KMS-11 (cell line): ENCODE measurements around the gene ASIC3.
"Not testable (repeated sequence)": the region's sequence is repeated elsewhere in the genome, so short reads cannot be mapped to it uniquely, and the experiment has no call there.

Experiments
- H2AFZ ChIP-seq: fragments of 200-600 bp; sonication (generic); 2 replicates; pipeline ENCODE4 v1.6.1; 2016; ENCODE audit warnings: antibody characterized with exemption, mixed run types, low read depth
- H3K27ac ChIP-seq: fragments of 200-600 bp; sonication (generic); 2 replicates; pipeline ENCODE4 v1.6.1; 2016; ENCODE audit warnings: mild to moderate bottlenecking, mixed run types
- H3K27me3 ChIP-seq: fragments of 200-600 bp; sonication (generic); 2 replicates; pipeline ENCODE4 v1.6.1; 2017; ENCODE audit warnings: mild to moderate bottlenecking, low read depth, mixed run types, moderate library complexity; ENCODE audit not compliant: insufficient read depth
- H3K36me3 ChIP-seq: fragments of 200-600 bp; sonication (generic); 2 replicates; pipeline ENCODE4 v1.6.1; 2017; ENCODE audit warnings: mild to moderate bottlenecking, mixed run types; ENCODE audit not compliant: insufficient read depth
- H3K4me1 ChIP-seq: fragments of 200-600 bp; sonication (generic); 2 replicates; pipeline ENCODE4 v1.6.1; 2016; ENCODE audit warnings: mild to moderate bottlenecking, low read depth, mixed run types; ENCODE audit not compliant: poor library complexity, severe bottlenecking
- H3K4me2 ChIP-seq: fragments of 200-600 bp; sonication (generic); 2 replicates; pipeline ENCODE4 v1.7.0; 2016; ENCODE audit warnings: mild to moderate bottlenecking, mixed run types
- H3K4me3 ChIP-seq: fragments of 200-600 bp; sonication (generic); IDR thresholded peaks from 2 replicates; pipeline ENCODE4 v1.6.1; 2017; ENCODE audit warnings: low read depth, low read length, mixed read lengths; ENCODE audit not compliant: insufficient read depth
- H3K79me2 ChIP-seq: fragments of 200-600 bp; sonication (generic); 2 replicates; pipeline ENCODE4 v1.6.1; 2016; ENCODE audit warnings: low read depth, mixed run types; ENCODE audit not compliant: insufficient read depth
- H3K9ac ChIP-seq: fragments of 200-600 bp; sonication (generic); 2 replicates; pipeline ENCODE4 v1.6.1; 2016; ENCODE audit warnings: mild to moderate bottlenecking, mixed run types
- H4K20me1 ChIP-seq: fragments of 200-600 bp; sonication (generic); 2 replicates; pipeline ENCODE4 v1.6.1; 2016; ENCODE audit warnings: mild to moderate bottlenecking, mixed run types; ENCODE audit not compliant: insufficient read depth
- CTCF ChIP-seq: fragments of 200-600 bp; sonication (generic); conservative IDR thresholded peaks from 2 replicates; pipeline ENCODE4 v1.6.1; 2017; ENCODE audit warnings: low read depth, mild to moderate bottlenecking, antibody characterized with exemption, low read length, moderate library complexity, mixed read lengths

ASIC3 gene

DNA sequence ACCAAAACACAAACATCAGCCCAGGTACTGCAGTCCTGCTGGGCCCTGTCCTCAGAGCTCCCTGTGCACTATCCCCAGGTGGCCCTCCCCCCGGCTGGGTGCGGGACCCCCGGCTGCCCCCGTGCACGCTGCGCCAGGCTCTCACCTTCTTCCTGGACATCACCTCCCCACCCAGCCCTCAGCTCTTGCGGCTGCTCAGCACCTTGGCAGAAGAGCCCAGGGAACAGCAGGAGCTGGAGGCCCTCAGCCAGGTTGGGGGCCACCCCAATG is 38.4 kb upstream of the ASIC3 start:
- Histone ChIP-seq H3K9ac (no peak overlapping the region), H3K4me2 (no peak overlapping the region)

DNA sequence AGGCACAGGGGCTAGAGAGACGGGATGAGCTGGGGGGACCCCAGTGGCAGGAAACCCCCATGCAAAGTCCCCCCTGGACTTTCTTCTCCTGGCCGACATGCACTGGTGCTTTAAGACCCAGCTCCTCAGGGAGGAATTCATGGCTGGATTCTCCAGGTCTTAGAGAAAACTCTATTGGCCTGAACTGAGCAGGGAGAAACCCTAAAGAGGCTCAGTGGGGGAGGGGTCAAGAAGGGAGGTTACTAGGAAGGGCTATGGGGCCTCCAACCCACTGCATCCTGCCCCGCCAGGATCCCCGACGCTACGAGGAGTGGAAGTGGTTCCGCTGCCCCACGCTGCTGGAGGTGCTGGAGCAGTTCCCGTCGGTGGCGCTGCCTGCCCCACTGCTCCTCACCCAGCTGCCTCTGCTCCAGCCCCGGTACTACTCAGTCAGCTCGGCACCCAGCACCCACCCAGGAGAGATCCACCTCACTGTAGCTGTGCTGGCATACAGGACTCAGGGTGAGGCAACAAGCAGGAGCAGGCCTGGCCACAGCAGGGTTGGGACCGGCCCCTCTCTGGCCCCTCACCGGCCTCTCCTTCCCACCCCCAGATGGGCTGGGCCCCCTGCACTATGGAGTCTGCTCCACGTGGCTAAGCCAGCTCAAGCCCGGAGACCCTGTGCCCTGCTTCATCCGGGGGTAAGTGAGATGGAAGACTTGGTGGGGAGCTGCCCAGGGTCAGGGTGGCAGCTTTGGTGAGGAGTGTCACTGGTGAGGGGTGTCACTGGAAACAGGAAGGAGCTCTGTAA is 37.8 kb upstream of the ASIC3 start:
- TF ChIP-seq CTCF = no peak
- H3K4me1 ChIP-seq = peaks cover 14% of the 10 kb centered on the region
- no peak overlapping the region for H3K4me3 ChIP-seq
- no peak overlapping the region for H3K9ac ChIP-seq
- no peaks in the 10 kb centered on the region; the same call in 1 of the 2 replicates for H3K27me3 ChIP-seq
- H3K36me3 ChIP-seq = no peaks in the 10 kb centered on the region
- H3K27ac ChIP-seq = no peak overlapping the region
- no peaks in the 10 kb centered on the region for H3K79me2 ChIP-seq
- no peak overlapping the region for H3K4me2 ChIP-seq
- no peaks in the 10 kb centered on the region for H4K20me1 ChIP-seq
- no peak overlapping the region for H2AFZ ChIP-seq

More for the DNA sequence above, 38.4 kb upstream of the ASIC3 start:
- Histone ChIP-seq H3K27me3 (no peaks in the 10 kb centered on the region; the same call in 1 of the 2 replicates), H3K36me3 (no peaks in the 10 kb centered on the region), H3K4me1 (peaks cover 14% of the 10 kb centered on the region), H3K27ac (no peak overlapping the region), H3K79me2 (no peaks in the 10 kb centered on the region), H3K4me3 (no peak overlapping the region), H4K20me1 (no peaks in the 10 kb centered on the region), H2AFZ (no peak overlapping the region)
- TF ChIP-seq CTCF = no peak

DNA sequence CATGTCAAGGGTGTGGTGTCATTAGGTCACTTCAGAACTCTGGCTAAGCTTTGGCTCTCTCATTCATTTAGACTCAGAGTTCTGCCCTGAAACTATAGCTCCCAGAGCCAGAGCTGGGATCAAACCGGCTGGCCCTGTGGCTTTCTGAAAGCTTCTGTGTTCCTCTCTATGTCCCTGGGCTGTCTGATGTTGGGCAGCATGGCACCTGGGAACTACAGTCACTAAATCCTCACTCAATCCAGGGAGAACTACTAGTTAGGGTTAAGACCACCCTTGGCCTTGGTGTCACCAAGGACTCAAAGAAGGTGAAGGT is 37.3 kb upstream of the ASIC3 start:
- Histone ChIP-seq H3K9ac (no peak overlapping the region), H3K36me3 (no peaks in the 10 kb centered on the region), H3K4me2 (no peak overlapping the region), H3K4me1 (peaks cover 14% of the 10 kb centered on the region), H3K27ac (no peak overlapping the region), H3K4me3 (no peak overlapping the region), H4K20me1 (no peaks in the 10 kb centered on the region), H3K27me3 (no peaks in the 10 kb centered on the region; the same call in 1 of the 2 replicates), H2AFZ (no peak overlapping the region), H3K79me2 (no peaks in the 10 kb centered on the region)
- no peak for TF ChIP-seq CTCF

DNA sequence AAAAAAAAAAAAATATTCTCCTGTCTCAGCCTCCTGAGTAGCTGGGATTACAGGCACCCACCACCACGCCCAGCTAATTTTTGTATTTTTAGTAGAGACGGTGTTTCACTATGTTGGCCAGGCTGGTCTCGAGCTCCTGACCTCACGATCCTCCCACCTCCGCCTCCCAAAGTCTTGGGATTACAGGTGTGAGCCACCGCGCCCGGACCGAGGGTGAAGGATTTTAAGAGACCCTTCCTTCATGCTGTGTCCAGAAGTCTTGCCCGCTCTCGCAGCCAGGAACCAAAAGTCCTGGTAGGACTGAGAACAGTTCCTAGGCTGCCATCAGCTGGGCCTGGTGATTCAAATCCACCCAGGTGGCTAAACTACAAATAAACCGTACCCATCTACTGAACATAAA is 36.7 kb upstream of the ASIC3 start:
- H3K9ac ChIP-seq, H3K27ac ChIP-seq, H2AFZ ChIP-seq, H3K36me3 ChIP-seq, H3K4me2 ChIP-seq, H3K27me3 ChIP-seq, H3K79me2 ChIP-seq, H3K4me3 ChIP-seq, H4K20me1 ChIP-seq: not testable (repeated sequence)
- H3K4me1 ChIP-seq = peaks cover 14% of the 10 kb centered on the region

GRCh38 chr7:151012031-151012692 is 36.2 kb upstream of the ASIC3 start:
- Histone ChIP-seq H4K20me1 (no peaks in the 10 kb centered on the region), H3K27me3 (no peaks in the 10 kb centered on the region; the same call in 1 of the 2 replicates), H3K9ac (no peak overlapping the region), H2AFZ (no peak overlapping the region), H3K4me3 (no peak overlapping the region), H3K4me1 (peaks cover 14% of the 10 kb centered on the region), H3K36me3 (no peaks in the 10 kb centered on the region), H3K27ac (no peak overlapping the region), H3K4me2 (no peak overlapping the region), H3K79me2 (no peaks in the 10 kb centered on the region)
- TF ChIP-seq CTCF = no peak
